Measurements from ENCODE around the gene CEL. TPM values are rescaled to one million over a fixed set of nuclear protein-coding genes. Genes with fewer than 3 reads are reported as not detected.
A peak's percentile ranks its signal among the peaks of the same experiment; 100 is the strongest.
"Not testable (repeated sequence)": the region's sequence is repeated elsewhere in the genome, so short reads cannot be mapped to it uniquely, and the experiment has no call there.

The CEL gene
- total RNA-seq (1.5 TPM), polyA plus RNA-seq (ENCODE audit: insufficient read depth in 1 of 8, insufficient read length in 8 of 8, low replicate concordance in 1 of 8) (10 to 100 TPM in 1 of 8 donors, 1 to 10 TPM in 6, under 1 TPM in 1; 0.97 to 12.0 (median 1.9) TPM)
- long read RNA-seq, donor 1, partial matches to known transcripts = 0 of 2 reads
- long read RNA-seq, donor 1, other reads (novel, unspliced or antisense) = 0 of 2 reads
- long read RNA-seq, donor 2 = 0 reads
- long read RNA-seq, donor 3 = 0 reads
- long read RNA-seq, donor 4 = 0 reads
- long read RNA-seq, donor 5 = 0 reads
- long read RNA-seq, donor 6, partial matches to known transcripts = 0 of 1 reads
- long read RNA-seq, donor 6, other reads (novel, unspliced or antisense) = 0 of 1 reads
- long read RNA-seq, donor 7 = 0 reads
- long read RNA-seq, donor 8 = 0 reads
- long read RNA-seq, donor 9 = 0 reads
- long read RNA-seq, donor 10 = 0 reads
- long read RNA-seq, donor 11 = 0 reads

DNA sequence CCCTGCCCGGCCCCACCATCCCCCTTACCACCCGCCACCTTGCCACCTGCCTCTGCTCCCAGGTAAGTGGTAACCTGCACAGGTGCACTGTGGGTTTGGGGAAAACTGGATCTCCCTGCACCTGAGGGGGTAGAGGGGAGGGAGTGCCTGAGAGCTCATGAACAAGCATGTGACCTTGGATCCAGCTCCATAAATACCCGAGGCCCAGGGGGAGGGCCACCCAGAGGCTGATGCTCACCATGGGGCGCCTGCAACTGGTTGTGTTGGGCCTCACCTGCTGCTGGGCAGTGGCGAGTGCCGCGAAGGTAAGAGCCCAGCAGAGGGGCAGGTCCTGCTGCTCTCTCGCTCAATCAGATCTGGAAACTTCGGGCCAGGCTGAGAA is at the start of gene CEL:
TSS of gene CEL (plus strand) at position 218 of the 382 bp plus-strand sequence. CDS start at position 240, 22 bp downstream.
- not testable (repeated sequence) for DNase-seq; H3K27me3 ChIP-seq (ENCODE audit: control insufficient read depth, insufficient read depth, low read length); H3K9me3 ChIP-seq (replicated peaks; ENCODE audit: control insufficient read depth, low read depth, low read length); H3K4me3 ChIP-seq (ENCODE audit: low read length)
- Histone ChIP-seq H3K36me3 (ENCODE audit: control insufficient read depth, insufficient read depth, low read length) (peaks cover 38% of the 10 kb centered on the region), H3K4me1 (ENCODE audit: control insufficient read depth, insufficient read depth, low read length) (peaks cover 31% of the 10 kb centered on the region), H3K27ac (ENCODE audit: low read length) (peak within 1 kb of the TSS; percentile 42)
- WGBS (ENCODE audit: insufficient coverage) = no CpG with 5 or more reads among the region's 9 CpGs

DNA sequence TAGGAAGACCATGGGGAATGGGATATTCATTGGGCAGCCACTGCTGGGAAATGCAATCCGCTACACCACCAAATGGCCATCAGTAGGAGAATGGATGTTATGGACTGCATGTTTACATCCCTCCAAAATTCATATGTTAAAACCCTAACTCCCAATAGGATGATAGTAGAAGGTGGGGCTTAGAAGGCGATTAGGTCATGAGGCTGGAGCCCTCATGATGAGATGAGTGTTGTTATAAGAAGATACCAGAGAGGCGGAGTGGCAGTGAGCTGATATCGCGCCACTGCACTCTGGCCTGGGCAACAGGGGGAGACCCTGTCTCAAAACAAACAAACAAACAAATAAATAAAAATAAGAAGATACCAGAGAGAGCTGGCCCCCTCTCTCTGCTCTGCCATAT is 47.1 kb upstream of the CEL start:
- H3K27me3 ChIP-seq (ENCODE audit: control insufficient read depth, insufficient read depth, low read length) = peaks cover 7% of the 10 kb centered on the region
- H3K4me3 ChIP-seq (ENCODE audit: low read length) = no peak overlapping the region
- H3K36me3 ChIP-seq (ENCODE audit: control insufficient read depth, insufficient read depth, low read length) = no peaks in the 10 kb centered on the region
- DNase-seq = no peak
- WGBS (ENCODE audit: insufficient coverage) = no CpG with 5 or more reads among the region's 5 CpGs
- no peaks in the 10 kb centered on the region for H3K4me1 ChIP-seq (ENCODE audit: control insufficient read depth, insufficient read depth, low read length)
- H3K9me3 ChIP-seq (replicated peaks; ENCODE audit: control insufficient read depth, low read depth, low read length) = peaks cover 3% of the 10 kb centered on the region
- H3K27ac ChIP-seq (ENCODE audit: low read length) = no peak overlapping the region

DNA sequence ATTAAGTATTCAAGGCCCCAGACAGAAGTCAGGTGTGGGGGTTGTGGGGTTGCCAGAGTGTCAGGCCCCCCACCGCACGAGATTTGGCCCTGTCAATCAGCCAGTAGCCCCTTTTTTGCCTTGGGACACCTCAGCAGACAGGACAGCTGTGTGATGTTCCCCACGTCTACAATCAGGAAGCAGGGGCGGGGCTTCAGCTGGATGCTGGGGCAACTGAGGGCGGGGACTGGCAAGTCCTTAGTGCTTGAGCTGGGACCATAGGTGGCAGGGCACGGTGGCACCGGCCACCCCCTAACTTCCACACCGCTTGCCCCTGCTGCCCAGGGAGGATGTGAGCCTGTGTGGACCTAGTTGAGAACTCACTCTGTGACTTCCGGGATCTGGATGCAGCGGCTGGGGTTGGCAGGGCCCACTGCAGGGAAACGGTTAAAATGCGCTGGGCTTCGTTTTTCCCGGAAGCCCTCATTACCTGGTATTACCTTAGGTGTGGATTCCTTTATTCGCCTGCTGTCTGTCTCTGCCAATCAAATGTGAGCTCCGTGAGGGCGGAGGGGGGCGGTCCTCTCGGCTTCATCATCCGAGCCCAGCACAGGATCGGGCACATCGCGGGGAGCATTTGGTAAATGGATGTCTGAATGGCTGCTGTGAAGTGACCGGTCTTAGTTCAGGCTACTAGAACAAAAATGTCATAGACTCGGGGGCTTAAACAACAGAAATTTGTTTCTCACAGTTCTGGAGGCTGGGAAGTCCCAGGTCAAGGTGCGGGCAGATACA is 38.5 kb upstream of the CEL start:
- WGBS (ENCODE audit: insufficient coverage) = 74% methylated on average over 22 of the region's 26 CpGs
- DNase-seq = no peak
- no peaks in the 10 kb centered on the region for H3K9me3 ChIP-seq (replicated peaks; ENCODE audit: control insufficient read depth, low read depth, low read length)
- no peak overlapping the region for H3K27ac ChIP-seq (ENCODE audit: low read length)
- peaks cover 2% of the 10 kb centered on the region for H3K4me1 ChIP-seq (ENCODE audit: control insufficient read depth, insufficient read depth, low read length)
- H3K4me3 ChIP-seq (ENCODE audit: low read length) = no peak overlapping the region
- H3K36me3 ChIP-seq (ENCODE audit: control insufficient read depth, insufficient read depth, low read length) = no peaks in the 10 kb centered on the region
- peaks cover 4% of the 10 kb centered on the region for H3K27me3 ChIP-seq (ENCODE audit: control insufficient read depth, insufficient read depth, low read length)

DNA sequence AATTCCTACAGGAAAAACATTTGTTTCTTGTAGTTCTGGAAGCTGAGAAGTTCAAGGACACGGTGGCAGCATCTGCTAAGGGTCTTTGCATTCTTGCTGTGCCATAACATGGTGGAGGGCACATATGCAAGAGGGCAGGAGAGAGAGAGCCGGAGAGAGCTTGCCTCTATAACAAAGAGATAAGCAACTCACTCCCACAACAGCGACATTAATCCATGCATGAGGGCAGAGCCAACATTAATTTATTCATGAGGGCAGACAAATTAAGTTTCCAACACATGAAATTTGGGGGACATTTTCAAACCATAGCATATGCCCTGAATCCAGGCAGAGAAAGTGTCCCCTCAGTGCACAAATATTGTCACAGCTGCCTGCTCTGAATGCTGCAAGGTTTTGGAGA is 35.4 kb upstream of the CEL start:
- H3K4me1 ChIP-seq (ENCODE audit: control insufficient read depth, insufficient read depth, low read length) = peaks cover 11% of the 10 kb centered on the region
- no peaks in the 10 kb centered on the region for H3K36me3 ChIP-seq (ENCODE audit: control insufficient read depth, insufficient read depth, low read length)
- H3K4me3 ChIP-seq (ENCODE audit: low read length) = no peak overlapping the region
- peaks cover 2% of the 10 kb centered on the region for H3K27me3 ChIP-seq (ENCODE audit: control insufficient read depth, insufficient read depth, low read length)
- no CpG with 5 or more reads among the region's 3 CpGs for WGBS (ENCODE audit: insufficient coverage)
- no peak overlapping the region for H3K27ac ChIP-seq (ENCODE audit: low read length)
- H3K9me3 ChIP-seq (replicated peaks; ENCODE audit: control insufficient read depth, low read depth, low read length) = no peaks in the 10 kb centered on the region
- DNase-seq = no peak

DNA sequence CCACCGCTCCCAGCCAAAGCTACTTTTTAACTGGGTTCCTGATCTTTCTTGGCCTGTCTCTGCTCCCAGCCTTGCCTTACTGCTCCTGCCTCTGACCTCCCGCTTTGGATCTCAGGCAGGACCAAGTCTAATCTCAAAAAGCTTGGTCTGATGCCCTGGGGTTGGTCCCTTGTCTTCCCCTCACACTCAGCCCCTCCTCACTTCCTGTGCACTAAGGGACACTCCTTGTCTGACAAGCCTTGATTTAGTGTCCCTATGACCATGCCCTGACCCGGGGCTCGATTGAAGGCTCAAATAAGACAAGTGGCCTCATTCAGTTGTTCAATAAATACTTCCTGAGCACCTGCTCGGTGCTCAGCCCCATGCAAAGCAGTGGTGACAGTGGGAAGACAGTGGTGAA is 34.6 kb upstream of the CEL start:
- Histone ChIP-seq H3K27ac (ENCODE audit: low read length) (no peak overlapping the region), H3K36me3 (ENCODE audit: control insufficient read depth, insufficient read depth, low read length) (no peaks in the 10 kb centered on the region), H3K9me3 (replicated peaks; ENCODE audit: control insufficient read depth, low read depth, low read length) (no peaks in the 10 kb centered on the region), H3K4me1 (ENCODE audit: control insufficient read depth, insufficient read depth, low read length) (peaks cover 17% of the 10 kb centered on the region), H3K4me3 (ENCODE audit: low read length) (no peak overlapping the region), H3K27me3 (ENCODE audit: control insufficient read depth, insufficient read depth, low read length) (peaks cover 2% of the 10 kb centered on the region)
- 51% methylated on average over 3 of the region's 5 CpGs for WGBS (ENCODE audit: insufficient coverage)
- DNase-seq = no peak

DNA sequence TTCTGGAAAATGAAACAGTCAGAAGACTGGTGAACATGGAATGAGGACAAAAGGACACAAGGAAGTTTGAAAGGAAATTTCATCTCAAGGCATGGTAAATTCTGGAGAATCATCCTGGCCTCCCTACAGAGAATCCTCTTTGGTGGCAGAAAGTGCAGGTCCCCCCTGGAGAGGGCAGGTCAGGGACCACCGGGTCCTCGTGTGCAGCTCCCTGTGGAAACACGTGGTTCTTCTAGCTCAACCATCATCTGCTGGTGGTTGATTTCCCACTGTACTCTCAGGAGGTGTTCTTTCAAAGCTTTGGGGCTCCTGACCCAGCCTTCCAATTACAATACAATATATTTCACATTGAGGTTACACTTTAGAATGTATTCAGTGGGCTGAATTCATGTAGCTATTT is 33.6 kb upstream of the CEL start:
- 72% methylated on average over 3 of the region's 3 CpGs for WGBS (ENCODE audit: insufficient coverage)
- peaks cover under 1% of the 10 kb centered on the region for H3K36me3 ChIP-seq (ENCODE audit: control insufficient read depth, insufficient read depth, low read length)
- peaks cover 17% of the 10 kb centered on the region for H3K4me1 ChIP-seq (ENCODE audit: control insufficient read depth, insufficient read depth, low read length)
- H3K27ac ChIP-seq (ENCODE audit: low read length) = no peak overlapping the region
- H3K4me3 ChIP-seq (ENCODE audit: low read length) = no peak overlapping the region
- no peaks in the 10 kb centered on the region for H3K9me3 ChIP-seq (replicated peaks; ENCODE audit: control insufficient read depth, low read depth, low read length)
- DNase-seq = no peak
- peaks cover 2% of the 10 kb centered on the region for H3K27me3 ChIP-seq (ENCODE audit: control insufficient read depth, insufficient read depth, low read length)

DNA sequence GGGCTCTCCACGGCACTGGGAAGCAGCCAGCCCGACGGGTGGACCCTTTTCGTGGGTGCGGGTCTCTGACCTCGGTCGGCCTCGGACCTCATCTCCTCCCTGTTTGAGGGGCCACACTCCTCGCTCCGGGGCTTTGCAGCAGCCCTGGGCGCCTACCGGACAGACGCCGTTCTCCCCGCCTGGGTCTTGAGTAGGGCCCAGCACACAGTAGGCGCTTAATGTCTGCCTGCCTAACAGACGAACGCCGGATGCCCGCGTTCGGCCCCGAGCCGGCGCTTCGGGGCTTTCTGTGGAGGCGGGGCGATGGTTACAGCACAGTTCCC is 31.8 kb upstream of the CEL start:
- Histone ChIP-seq H3K4me3 (ENCODE audit: low read length) (peak overlapping the region; percentile 95), H3K9me3 (replicated peaks; ENCODE audit: control insufficient read depth, low read depth, low read length) (no peaks in the 10 kb centered on the region), H3K27me3 (ENCODE audit: control insufficient read depth, insufficient read depth, low read length) (peaks cover 2% of the 10 kb centered on the region), H3K27ac (ENCODE audit: low read length) (peak overlapping the region; percentile 62), H3K4me1 (ENCODE audit: control insufficient read depth, insufficient read depth, low read length) (peaks cover 17% of the 10 kb centered on the region), H3K36me3 (ENCODE audit: control insufficient read depth, insufficient read depth, low read length) (peaks cover 10% of the 10 kb centered on the region)
- WGBS (ENCODE audit: insufficient coverage) = under 1% methylated on average over 28 of the region's 28 CpGs
- DNase-seq = peak; percentile 22

DNA sequence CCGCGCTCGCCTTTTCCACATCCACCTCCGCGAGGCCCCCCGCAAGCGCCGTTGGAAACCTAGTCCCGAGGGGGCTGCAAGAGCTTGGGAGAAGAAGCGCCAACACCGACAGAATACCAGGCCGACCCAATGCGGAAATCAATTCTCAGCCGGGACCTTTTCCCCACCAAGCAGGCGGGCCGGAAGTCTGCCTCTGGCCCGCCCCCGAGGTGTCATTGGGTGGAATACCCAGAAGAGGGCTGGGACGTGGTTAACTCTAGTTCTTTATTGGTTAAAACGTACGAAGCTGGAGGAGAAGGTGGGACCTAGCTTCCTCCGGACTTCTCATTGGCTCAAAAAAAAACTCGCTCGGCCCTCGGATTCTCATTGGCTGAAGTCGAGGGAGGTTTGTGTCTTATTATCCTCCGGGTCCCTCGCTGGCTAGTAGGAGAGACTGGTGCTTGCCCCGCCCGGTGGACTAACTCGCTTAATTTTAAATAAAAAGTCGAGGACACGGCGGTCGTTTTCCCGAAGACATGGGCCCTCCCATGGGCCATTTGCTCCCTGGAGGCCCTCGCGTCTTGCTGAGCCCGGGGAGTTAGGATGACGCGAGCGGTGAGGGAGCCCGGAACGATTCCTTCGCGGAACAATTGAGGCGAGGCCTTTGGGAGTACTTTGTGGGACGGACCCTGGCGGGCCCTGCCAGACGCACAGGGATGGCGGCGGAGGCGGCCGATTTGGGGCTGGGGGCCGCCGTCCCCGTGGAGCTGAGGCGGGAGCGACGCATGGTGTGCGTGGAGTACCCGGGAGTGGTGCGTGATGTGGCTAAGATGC is 31.3 kb upstream of the CEL start, which contains the start of gene GTF3C5:
TSS of gene GTF3C5 (plus strand) at position 681 of the 813 bp plus-strand sequence. CDS start at position 696, 15 bp downstream.
- DNase-seq = peak; percentile 100
- peaks cover 17% of the 10 kb centered on the region for H3K4me1 ChIP-seq (ENCODE audit: control insufficient read depth, insufficient read depth, low read length)
- no peaks in the 10 kb centered on the region for H3K9me3 ChIP-seq (replicated peaks; ENCODE audit: control insufficient read depth, low read depth, low read length)
- H3K36me3 ChIP-seq (ENCODE audit: control insufficient read depth, insufficient read depth, low read length) = peaks cover 10% of the 10 kb centered on the region
- peak within 1 kb of the TSS; percentile 95 for H3K4me3 ChIP-seq (ENCODE audit: low read length)
- H3K27me3 ChIP-seq (ENCODE audit: control insufficient read depth, insufficient read depth, low read length) = peaks cover 2% of the 10 kb centered on the region
- peak within 1 kb of the TSS; percentile 94 for H3K27ac ChIP-seq (ENCODE audit: low read length)
- WGBS (ENCODE audit: insufficient coverage) = under 1% methylated on average over 49 of the region's 63 CpGs

DNA sequence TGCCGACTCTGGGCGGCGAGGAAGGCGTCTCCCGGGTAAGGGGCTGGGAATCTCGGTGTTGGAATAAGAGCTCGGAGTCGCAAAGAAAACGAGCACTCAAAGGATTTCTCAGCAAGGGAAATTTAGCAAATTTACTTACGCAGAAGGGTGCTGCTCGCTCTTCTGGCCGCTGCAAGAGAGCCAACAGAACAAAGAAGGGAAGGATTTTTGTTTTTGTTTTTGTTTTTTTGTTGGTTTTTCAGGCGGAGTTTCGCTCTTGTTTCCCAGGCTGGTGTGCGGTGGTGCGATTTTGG is 30.7 kb upstream of the CEL start:
- H3K4me1 ChIP-seq (ENCODE audit: control insufficient read depth, insufficient read depth, low read length) = peaks cover 17% of the 10 kb centered on the region
- peak overlapping the region; percentile 95 for H3K4me3 ChIP-seq (ENCODE audit: low read length)
- WGBS (ENCODE audit: insufficient coverage) = 1% methylated on average over 16 of the region's 16 CpGs

DNA sequence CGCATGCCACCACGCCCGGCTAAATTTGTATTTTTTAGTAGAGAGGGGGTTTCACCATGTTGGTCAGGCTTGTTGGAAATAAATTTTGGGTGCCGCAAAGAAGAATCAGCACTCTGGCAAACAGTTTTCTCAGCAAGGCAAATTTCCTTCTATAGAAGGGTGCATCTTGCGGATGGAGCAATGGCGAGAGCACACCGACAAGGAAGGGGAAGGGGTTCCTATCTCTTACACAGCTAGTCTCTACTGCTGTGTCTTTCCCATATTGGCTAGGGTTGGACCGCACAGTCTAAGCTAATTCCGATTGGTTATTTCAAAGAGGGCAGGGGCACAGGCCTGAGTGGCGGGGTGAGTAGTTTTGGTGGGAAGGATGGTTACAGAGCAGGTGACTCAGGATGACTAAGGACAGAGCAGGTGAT is 30.3 kb upstream of the CEL start:
- no peak for DNase-seq
- Histone ChIP-seq H3K27ac (ENCODE audit: low read length) (no peak overlapping the region), H3K9me3 (replicated peaks; ENCODE audit: control insufficient read depth, low read depth, low read length) (no peaks in the 10 kb centered on the region), H3K36me3 (ENCODE audit: control insufficient read depth, insufficient read depth, low read length) (peaks cover 15% of the 10 kb centered on the region), H3K4me1 (ENCODE audit: control insufficient read depth, insufficient read depth, low read length) (peaks cover 17% of the 10 kb centered on the region), H3K4me3 (ENCODE audit: low read length) (peak overlapping the region; percentile 95), H3K27me3 (ENCODE audit: control insufficient read depth, insufficient read depth, low read length) (no peaks in the 10 kb centered on the region)
- WGBS (ENCODE audit: insufficient coverage) = 63% methylated on average over 6 of the region's 10 CpGs

More for the DNA sequence above, 30.7 kb upstream of the CEL start:
- H3K27ac ChIP-seq (ENCODE audit: low read length) = peak overlapping the region; percentile 94
- DNase-seq = no peak
- no peaks in the 10 kb centered on the region for H3K9me3 ChIP-seq (replicated peaks; ENCODE audit: control insufficient read depth, low read depth, low read length)
- H3K27me3 ChIP-seq (ENCODE audit: control insufficient read depth, insufficient read depth, low read length) = peaks cover under 1% of the 10 kb centered on the region
- peaks cover 12% of the 10 kb centered on the region for H3K36me3 ChIP-seq (ENCODE audit: control insufficient read depth, insufficient read depth, low read length)

Measured in muscle of leg (tissue), 16 donors.